ENCODE data around the gene IL1RAP.

DNA sequence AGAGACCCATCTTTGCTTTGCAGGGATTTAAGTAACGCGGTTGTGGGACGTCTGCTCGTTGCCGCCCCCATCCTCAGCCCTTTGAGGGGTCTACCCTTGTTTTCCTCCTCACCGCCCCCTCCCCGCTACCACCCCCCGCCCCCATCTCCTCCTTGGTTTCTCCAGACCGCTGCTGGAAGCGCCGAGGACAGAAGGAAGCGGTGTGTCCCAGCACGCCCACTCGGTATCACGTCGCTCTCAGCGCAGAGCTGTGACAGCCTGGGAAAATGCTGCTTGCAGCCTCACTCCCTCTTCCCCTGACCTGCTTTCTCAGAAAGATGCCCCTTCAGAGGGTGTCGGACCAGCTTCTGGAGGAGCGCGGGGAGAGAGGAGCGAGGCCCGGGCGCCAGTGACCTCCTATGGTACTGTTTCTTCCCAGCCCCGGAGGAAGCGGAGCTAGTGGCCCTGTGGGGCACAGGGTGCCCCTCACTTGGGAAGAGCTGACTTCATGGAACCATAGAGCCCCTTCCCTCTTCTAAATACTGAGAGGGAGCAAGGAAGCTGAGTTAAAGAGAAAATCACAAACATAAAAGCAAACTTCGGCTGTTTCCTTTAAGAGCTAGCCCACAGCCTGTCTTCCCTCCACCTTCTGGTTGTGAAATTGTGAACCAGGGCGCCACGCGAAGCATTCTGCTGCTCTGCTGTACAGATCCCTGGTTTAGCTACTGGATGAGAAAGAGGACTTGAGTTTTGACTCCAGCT is 698 bp downstream of the IL1RAP start:
- TF ChIP-seq, protein P1, sequence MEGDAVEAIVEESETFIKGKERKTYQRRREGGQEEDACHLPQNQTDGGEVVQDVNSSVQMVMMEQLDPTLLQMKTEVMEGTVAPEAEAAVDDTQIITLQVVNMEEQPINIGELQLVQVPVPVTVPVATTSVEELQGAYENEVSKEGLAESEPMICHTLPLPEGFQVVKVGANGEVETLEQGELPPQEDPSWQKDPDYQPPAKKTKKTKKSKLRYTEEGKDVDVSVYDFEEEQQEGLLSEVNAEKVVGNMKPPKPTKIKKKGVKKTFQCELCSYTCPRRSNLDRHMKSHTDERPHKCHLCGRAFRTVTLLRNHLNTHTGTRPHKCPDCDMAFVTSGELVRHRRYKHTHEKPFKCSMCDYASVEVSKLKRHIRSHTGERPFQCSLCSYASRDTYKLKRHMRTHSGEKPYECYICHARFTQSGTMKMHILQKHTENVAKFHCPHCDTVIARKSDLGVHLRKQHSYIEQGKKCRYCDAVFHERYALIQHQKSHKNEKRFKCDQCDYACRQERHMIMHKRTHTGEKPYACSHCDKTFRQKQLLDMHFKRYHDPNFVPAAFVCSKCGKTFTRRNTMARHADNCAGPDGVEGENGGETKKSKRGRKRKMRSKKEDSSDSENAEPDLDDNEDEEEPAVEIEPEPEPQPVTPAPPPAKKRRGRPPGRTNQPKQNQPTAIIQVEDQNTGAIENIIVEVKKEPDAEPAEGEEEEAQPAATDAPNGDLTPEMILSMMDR (IDR thresholded peaks at IDR 0.05), result no peak
- TF ChIP-seq ZFX (IDR thresholded peaks at IDR 0.05; ENCODE audit: borderline replicate concordance), result no peak
